HG02678 (cell line): Measurements from ENCODE around the gene RADIL.
"Not testable (repeated sequence)": the region's sequence is repeated elsewhere in the genome, so short reads cannot be mapped to it uniquely, and the experiment has no call there.

Source experiments
- ATAC-seq: cut with Tn5 transposase; IDR thresholded peaks from one replicate; pipeline ENCODE4 v1.9.1; 2021; ENCODE audit warnings: mild to moderate bottlenecking, moderate library complexity; ENCODE audit not compliant: unreplicated experiment

Gene RADIL

DNA sequence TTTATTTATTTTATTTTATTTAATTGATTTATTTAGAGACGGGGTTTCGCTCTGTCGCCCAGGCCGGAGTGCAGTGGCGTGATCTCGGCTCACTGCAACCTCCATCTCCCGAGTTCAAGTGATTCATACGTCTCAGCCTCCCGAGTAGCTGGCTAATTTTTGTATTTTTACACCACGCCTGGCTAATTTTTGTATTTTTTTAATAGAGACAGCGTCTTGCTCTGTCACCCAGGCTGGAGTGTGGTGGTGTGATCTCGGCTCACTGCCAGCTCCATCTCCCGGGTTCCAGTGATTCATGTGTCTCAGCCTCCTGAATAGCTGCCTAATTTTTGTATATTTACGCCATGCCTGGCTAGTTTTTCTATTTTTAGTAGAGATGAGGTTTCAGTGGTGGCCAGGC lies 73.8 kb downstream of the RADIL start:
- no peak for ATAC-seq

DNA sequence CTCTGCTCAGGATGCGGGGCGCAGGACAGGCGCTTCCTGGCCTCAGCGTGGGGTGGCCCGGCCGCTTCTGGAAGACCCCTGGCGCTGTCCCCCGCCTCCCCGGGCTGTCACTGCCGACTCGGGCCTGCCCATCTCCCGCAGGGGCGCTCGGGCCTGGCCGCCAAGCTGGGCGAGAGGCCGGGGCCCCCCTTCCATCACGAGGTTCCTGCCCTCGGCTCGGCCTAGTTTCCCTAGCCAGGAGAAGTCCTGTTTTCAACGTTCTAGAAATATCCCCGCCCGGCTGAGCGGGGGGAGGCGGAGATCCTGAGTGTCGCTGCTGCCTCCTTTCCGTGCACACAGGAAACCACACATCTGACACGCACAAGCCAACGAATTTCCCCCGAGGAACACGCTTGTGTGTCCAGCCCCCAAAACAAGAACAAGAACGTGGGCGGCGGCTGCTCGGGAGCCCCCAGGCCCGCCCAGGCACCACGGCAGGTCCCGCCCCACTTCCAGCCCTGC lies 74.4 kb downstream of the RADIL start:
- ATAC-seq: no peak

- ATAC-seq: no peak
These were observed 75.0 kb downstream of the RADIL start for GRCh38 chr7:4808565-4808964.

DNA sequence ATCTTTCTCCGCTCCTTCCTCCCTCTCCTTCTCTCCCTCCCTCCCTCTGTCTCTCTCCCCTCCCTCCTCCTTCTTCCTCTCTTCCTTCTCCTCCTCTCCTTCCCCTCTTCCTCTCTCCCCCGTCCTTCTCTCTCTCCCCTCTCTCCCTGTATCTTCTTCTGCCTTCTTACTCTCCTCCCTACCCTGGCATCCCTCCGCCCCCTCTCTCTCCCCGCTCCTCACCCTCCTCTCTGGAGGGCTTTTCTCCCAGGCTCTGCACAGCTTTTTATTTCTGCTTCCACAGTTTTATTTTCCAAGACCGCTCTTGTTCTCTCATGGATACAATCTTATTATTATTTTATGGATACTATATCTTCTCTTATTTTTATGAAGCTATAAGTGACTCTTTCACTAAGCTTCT lies 75.5 kb downstream of the RADIL start:
- ATAC-seq: no peak

DNA sequence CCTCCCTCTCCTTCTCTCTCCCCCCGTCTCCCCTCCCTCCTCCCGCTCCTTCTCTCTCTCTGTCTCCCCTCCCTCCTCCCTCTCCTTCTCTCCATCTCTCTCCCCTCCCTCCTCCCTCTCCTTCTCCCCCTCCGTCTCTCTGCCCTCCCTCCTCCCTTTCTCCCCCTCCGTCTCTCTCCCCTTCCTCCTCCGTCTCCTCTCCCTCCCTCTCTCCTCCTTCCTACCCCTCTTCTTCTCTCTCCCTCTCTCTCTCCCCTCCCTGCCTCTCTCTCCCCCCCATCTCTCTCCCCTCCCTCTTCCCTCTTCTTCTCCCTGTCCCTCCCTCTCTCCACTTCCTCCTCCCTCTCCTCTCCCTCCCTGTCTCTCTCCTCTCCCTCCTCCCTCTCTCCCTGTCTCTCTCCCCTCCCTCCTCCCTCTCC lies 75.9 kb downstream of the RADIL start:
- ATAC-seq: no peak

DNA sequence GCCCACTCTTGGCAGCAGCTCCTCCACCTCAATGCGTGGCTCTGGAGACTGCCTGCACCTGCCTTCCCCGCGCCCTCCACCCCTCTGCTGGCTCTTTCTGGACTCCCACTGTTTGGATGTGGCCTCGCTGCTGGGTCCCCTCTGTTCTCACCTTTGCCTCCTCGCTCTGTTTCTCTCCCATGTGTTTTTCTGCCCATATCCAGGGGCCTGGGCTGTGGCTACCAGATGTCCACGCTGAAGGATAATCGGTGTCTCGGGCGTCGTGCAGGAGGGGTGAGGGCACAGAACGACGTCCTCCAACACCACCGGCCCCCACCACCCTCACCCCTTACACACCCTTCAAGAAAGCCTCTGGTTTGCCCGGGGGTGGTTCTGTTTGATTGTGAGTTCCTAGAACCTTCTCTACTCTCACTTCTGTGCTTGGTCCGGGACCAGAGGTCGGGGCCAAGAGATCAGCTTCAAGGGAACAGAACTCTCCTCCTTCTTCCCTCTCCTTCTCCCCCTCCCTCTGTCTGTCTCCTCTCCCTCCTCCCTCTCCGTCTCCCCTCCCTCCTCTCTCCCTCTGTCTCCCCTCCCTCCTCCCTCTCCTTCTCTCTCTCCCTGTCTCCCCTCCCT lies 76.4 kb downstream of the RADIL start:
- no peak for ATAC-seq

DNA sequence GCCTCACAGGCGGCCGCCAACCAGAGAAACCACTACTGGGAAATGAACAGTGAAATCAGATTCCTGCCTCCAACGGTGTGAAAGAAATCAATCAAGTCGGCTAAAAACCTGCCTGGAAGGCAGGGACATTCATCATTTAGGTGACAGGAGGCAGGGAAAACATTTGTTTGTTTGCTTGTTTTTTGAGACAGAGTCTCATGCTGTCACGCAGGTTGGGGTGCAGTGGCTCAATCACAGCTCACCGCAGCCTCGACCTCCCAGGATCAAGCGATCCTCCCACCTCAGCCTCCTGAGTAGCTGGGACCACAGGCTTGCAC lies 77.6 kb downstream of the RADIL start:
- no peak for ATAC-seq

- no peak for ATAC-seq
These were observed 78.2 kb downstream of the RADIL start for GRCh38 chr7:4805110-4805983.

DNA sequence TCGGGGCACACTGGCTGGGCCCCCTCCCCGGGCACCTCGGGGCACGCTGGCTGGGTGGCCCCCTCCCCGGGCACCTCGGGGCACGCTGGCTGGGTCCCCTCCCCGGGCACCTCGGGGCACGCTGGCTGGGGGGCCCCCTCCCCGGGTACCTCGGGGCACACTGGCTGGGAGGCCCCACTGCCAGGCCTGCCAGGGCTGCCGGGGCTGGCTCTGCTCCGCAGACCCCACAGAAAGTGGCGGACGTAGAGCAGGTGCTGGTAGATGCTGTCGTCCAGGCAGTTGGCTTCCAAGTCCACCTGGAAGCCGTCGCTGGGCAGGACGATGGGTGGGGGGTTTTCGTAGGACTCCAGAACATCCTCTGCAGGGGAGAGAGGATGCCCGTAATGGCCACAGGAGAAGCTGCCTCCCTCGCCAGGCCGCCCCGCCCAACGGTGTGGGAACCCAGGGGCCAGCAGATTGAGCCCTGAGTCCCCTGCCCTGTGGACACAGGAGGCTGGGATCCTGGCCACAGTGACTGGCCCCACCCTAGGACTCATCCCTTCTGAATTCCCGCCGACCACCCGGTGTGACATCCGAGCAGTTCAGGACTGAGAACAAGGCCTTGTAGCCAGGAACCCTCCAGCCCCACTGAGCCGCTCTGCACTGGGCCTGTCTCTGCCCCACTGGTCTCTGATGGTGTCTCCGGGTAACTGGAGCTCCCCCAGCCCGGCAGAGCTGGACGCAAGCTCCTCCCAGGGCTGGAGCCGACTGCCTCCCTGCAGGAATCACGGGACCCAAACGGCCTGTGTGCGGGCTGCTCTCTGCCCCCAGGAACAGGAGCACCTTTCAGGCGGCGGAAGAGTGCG lies 79.9 kb downstream of the RADIL start:
- no peak for ATAC-seq

- not testable (repeated sequence) for ATAC-seq
These were observed 80.9 kb downstream of the RADIL start for GRCh38 chr7:4802577-4802976.

DNA sequence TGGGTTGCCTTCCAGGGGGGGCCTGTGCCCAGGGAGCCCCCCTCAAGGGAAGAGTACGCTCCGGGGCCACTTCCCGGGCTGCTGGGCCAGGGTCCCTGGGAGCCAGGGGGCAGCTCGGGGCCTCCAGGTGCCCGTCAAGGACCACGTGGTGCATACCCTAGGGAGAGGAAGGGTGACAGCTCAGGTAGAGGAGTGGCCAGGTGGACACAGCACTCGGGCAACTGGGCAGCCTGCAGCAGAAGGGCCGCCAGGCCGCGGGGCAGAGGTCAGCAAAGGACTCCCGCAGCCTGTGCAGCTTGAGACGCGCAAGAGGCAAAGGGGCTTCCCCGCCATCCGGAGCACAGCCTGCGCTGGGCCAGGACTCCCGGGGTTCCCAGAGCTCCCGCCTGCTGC lies 81.7 kb downstream of the RADIL start:
- ATAC-seq: no peak

- ATAC-seq: no peak
These were observed 82.3 kb downstream of the RADIL start for GRCh38 chr7:4800926-4801838.

GRCh38 chr7:4800487-4800886 lies 83.0 kb downstream of the RADIL start:
- no peak for ATAC-seq

GRCh38 chr7:4799508-4800268 lies 83.8 kb downstream of the RADIL start:
- no peak for ATAC-seq

DNA sequence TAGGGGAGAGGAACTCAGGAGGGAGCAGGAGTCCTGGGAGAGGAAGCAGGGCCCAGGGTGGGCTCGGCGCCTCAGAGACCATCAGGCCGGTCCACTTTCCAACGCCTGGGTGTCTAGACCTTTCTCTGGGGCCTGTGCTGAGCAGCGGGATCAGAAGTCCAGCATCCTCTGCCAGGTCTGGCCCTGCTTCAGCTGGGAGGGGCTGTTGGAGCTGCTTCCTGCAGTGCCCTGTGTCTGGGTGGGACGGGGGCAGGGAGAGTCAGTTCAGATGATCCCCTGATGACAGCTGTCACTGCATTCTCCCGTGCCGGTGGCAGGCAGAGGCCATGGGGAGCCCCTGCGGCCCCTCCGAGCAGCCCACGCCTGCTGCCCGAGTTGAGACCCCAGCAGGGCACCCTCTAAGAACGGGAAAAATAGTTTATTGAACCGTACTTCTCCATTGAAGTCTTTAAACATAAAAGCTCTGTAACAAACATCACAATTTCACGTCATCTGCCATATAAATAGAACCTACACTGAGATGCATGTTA lies 84.7 kb downstream of the RADIL start:
- no peak for ATAC-seq

DNA sequence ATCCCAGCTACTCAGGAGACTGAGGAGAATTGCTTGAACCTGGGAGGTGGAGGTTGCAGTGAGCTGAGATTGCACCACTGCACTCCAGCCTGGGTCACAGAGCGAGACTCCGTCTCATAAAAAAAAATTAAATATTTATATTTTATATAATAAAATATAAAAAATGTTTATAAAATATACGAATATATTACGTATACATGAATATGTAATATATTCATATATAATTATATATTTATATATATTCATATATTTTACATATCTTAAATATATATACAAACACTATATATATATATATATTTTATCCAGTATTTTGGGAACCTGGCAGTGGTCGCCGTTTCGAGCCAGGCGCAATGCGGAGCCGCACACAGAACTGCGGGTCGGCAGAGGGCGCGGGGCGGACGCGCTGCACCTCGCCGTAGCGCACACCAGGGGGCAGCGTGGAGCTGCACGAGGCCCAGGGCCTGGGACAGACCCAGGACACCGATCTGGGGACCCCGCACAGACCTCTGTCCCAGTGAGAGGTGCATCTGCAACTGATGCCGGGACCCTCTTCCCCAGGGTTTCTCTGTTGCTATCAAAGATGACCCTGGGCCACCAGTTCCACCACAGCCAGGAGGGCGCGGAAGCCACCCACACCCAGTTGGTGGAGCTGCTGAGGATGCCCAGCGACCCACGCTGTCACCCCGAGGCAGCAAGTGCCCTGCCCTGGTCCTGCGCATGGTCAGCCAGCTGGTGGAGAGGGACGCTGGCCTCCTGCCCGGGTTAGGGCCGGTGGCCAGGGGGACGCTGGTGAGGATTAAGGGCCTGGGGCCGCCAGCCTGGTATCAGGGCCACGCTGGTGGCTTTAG lies 85.4 kb downstream of the RADIL start:
- ATAC-seq: peak; percentile 47

GRCh38 chr7:4796453-4796852 lies 87.1 kb downstream of the RADIL start:
- no peak for ATAC-seq

- ATAC-seq: no peak
These were observed 88.7 kb downstream of the RADIL start for GRCh38 chr7:4794591-4795350.
